RPMI7951 (cell line): ENCODE data around the gene RPS6KA5. TPM values are rescaled to one million over a fixed set of nuclear protein-coding genes. Genes with fewer than 3 reads are reported as not detected.
"Not testable (repeated sequence)": the region's sequence is repeated elsewhere in the genome, so short reads cannot be mapped to it uniquely, and the experiment has no call there.

Source experiments
- DNase-seq: peaks from one replicate; pipeline ENCODE4 v3.0.0-alpha.2; 2012; ENCODE audit warnings: low read depth
- total RNA-seq: library from RNA; depleted of rRNA; stranded (reverse); fragments of >200 nt; shearing (Covaris generic); gene quantifications from 2 replicates; pipeline ENCODE4 v1.2.3, GENCODE V29; 2014

RPS6KA5 gene
- total RNA-seq, 1 experiment from 2014 or later: 2.3 TPM

DNA sequence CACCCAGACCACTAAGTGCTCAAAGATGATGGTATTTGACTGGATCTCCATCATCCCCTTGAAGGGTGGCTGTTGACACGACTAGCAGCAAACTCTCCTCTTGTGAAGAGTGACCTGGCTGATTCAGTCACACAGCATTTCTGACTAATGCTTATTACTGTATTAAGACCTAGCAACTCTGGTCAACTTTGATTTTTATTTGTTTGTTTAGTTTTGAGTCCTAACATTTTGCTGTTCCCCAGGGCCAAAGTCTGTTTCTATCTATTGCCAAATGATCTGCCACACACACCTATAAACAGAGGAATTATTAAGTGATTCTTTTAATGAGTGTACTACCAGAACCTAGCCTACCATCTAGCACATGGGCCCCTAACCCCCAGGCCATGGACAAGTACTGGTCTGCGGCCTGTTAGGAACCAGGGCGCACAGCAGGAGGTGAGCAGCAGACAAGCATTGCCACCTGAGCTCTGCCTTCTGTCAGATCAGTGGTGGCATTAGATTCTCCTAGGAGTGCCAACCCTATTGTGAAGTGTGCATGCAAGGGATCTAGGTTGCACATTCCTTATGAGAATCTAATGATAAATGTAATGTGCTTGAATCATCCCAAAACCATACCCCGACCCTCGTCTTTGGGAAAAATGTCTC is 120.0 kb downstream of the RPS6KA5 start:
- DNase-seq: no peak

DNA sequence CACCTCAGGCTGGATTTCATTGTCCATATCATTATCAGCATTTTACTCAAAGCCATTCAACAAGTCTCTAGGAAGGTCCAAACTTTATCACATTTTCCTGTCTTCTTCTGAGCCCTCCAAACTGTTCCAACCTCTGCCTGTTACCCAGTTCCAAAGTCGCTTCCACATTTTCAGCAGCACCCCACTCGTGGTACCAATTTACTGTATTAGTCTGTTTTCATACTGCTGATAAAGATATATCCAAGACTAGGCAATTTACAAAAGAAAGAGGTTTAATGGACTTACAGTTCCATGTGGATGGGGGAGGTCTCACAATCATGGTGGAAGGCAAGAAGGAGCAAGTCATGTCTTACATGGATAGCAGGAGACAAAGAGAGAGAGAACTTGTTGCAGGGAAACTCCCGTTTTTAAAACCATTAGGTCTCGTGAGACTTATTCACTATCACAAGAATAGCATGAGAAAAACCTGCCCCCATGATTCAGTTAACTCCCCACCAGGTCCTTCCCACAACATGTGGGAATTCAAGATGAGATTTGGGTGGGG is 121.1 kb downstream of the RPS6KA5 start:
- not testable (repeated sequence) for DNase-seq

DNA sequence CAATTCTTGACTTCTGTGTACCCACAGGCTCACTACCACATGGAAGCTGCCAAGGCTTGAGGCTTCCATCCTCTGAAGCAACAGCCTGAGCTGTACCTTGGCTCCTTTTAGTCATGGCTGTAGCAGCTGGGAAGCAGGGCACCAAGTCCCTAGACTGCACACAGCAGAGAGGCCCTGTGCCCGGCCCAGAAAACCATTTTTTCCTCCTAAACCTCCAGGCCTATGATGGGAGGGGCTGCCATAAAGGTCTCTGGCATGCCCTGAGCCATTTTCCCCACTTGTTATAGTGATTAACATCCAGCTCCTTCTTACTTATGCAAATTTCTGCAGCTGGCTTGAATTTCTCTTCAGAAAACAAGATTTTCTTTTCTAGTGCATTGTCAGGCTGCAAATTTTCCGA is 121.8 kb downstream of the RPS6KA5 start:
- DNase-seq: no peak

DNA sequence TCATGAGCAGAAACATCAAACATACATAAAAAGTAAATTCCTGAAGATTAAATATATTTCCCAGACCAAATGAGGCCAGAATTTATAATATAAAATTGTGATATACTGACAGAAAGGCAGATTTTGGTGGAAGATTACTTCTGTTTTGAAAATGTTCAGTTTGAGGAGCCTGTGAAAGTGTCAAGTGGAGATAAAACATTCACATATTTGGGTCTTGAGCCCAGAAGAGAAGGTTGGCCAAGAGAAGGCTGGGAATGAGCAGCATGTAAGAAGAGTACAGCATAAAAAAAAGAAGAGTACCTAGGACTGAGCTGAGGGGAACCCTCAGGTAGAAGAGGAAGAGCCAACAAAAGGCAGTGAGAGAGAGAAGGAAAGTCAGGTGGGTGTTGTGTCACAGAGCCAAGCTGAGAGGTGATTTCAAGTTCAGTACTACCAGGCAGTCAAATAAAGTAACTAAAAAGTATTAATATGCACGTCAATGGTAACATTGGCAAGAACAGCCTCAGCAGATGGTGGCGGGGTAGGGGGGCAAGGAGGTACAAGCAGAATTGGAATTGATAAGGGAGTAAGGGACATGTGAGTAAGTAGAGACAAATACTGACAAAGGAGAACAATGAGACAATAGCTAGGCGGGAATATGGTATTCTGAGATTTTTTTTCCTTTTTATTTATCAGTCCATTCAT is 123.5 kb downstream of the RPS6KA5 start:
- no peak for DNase-seq

DNA sequence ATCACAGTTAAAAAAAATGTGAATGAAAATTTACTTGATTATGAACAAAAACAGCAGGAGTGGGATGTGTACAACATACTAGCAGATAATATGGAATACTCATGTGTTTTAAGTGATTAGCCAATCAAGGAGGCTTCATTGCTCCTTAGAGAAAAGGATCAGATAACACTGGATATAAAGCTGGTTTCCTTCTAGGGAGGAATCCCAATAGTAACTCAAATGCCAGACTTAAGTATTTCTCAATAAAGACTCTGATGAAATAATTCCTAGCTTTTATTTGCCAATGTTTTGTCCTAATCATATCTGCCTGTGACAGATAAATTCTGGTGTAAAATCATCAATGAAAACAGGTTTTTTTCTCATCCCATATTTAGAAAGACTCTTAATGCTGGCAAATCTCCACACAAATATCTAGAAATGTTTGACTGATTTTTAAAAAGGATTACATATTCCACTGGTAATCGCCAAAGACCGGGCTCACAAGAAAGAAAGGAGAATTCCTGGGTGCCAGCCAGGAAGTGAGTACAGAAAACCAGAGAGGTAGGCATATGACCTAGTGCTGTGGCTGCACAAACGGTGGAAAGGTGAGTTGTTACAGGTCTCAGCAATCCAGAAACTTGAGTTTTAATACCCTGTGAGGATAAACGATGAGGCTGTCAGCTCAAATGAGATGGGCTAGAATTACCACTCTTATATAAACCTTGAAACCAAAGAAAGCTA is 135.7 kb downstream of the RPS6KA5 start:
- no peak for DNase-seq

DNA sequence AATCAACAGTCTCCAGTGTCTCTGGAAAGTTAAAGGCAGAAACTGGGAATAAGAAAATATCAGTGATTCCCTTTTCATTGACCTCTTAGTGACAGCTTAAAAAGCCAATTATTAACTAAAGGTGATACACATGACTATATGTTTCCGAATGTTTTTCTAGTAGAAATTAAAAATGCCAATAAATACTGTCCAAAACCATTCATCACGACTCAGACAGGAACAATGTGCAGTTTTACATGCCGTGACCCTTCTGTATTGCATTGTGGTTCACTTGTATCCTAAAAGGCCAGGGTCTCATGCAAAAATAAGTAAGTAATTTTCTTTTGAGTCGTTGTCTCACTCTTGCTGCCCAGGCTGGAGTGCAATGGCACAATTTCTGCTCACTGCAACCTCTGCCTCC is 138.3 kb downstream of the RPS6KA5 start:
- DNase-seq: no peak

DNA sequence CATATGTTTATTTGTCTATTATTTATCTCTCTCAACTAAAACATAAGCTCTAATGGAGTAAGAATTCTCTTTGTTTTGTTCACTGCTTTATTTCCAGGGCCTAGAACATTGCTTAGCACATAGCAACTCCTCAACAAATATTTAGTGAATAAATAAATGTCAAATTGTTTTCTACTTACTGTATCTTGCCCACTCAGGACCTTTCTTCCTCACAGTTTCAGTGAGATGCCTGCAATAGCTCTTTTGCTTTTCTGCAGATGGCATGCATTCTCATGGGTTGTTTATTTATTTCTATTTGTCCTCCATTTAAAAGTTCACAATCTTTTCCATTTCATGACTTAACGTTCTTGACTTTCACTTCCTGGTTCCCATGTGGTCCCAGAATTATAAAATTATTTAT is 149.3 kb downstream of the RPS6KA5 start:
- no peak for DNase-seq

DNA sequence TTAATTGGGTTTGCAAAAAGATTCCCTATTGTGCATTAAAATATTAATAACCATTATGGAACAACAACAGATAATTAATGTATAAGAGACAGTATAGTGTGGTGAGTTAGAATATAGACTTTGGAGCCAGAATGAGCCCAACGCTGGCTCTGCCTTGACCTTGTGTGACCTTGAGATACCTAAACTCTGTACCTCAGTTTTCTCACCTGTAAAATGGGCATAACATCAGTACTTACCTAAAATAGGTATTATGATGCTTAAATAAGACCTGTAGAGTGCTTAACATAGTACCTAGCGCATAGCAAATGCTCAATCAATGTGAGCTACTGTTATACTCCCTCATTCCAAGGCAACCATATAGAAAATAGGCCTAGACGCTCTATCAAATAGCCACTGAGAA is 153.3 kb downstream of the RPS6KA5 start:
- DNase-seq: no peak

DNA sequence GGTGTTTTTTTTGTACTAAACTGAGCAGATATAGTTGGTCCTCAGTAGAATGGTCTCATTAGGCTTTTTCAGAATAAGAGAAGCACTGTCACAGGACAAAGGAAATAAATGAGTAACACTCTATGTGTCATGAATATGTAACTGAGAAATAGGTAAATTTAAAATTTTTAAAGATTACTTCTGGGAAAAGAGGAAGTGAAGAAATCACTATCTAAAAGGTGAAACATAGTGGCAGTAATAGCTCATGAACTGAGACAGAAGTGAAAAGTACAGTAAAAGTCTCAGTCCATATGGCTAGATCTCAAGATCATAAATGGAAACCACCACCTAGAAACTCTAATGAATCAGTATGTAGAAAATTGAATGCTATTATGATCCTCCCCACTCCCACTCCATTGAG is 154.9 kb downstream of the RPS6KA5 start:
- no peak for DNase-seq

DNA sequence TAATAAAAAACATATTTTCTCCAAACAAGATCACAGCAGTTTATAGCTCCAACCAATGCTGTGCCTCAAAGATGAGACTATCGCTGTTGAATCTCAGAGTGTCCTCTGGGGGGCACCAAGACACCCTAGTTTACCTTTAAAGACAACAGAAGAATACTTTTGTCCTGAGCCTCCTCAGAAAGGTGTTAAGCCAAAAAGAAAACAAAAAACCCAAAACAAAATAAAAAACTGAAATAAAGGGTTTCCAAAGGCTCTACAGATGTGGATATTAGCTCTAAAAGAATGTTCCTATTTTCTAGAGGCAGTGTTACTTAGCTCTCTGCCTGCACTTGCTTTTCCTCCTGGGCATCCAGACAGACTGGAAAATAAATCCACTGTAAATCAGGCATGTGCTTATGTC is 157.3 kb downstream of the RPS6KA5 start:
- peak; percentile 52 for DNase-seq

DNA sequence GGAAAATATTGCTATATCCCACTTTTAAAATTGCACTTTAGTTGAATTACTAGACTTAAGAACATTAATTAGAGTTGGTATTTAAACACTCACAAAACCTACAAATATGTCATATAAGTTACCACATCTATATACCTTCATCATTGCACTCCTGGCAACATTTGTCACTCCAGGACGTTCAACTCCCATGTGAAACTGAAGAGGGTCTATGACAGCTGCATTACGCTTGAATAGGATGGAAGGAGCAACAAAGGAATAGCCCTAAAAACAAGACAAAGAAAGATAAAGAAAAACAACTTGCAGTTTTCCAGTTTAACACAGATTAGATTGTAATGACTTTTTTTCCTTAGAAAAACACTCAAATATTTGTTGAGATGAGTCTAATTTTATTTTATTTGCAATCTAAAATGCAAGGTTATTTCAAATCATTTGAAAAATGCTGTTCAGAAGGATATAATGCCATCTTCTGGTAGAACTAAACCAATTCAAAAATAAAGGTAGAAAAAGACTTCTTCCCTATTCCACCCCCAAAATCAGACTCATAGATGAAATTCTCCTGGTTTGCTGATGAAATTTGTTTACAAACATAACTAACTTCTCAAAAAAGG is 159.9 kb downstream of the RPS6KA5 start:
- DNase-seq: no peak

DNA sequence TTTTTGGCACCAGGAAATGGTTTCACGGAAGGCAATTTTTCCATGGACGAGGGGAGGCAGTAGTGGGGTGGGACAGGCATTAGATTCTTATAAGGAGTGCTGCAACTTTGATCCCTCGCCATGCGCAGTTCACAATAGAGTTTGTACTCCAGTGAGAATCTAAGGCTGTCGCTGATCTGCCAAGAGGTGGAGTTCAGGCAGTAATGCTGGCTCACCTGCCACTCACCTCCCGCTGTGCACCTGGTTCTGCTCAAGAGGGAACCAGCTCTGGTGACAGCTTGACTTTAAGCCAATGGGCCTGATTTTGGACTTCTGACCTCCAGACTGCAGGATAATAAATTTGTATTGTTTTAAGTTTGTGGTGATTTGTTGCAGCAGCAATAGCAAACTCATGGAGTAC is 163.4 kb downstream of the RPS6KA5 start:
- DNase-seq: no peak

DNA sequence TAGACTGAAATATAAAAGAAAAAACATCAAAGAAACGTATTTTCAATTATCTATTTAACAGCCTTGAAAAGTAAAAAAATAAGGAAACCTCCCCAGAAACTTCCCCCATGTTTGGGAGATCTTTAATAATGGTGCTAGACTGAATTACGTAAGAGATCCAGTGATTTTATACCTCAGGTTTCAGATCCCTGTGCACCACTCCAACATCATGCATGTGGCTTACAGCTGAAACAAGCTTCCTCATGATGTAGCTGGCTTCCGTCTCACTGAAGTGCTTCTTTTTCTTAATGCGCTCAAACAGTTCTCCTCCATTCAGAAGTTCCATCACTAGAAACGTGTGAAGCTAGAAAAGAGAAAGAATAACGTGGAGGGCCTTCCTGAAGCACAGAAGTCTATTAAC is 166.2 kb downstream of the RPS6KA5 start:
- no peak for DNase-seq

DNA sequence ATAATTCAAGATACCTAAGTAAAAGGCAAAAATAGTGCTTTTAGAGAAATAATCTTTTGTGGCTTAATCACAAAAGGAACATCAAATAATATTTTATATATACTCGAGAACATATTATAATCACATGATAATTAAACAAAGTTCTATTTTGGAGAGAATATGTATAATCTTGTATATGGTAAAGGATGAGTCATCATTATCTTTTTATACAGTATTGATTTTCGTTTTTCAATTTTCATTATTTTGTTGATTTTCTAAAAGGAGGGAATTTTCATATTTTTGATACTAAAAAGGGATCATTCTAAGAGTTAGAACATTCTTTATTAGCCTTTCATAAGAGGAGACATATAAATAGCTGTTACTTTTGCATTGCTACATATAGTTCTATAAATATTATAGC is 166.9 kb downstream of the RPS6KA5 start:
- no peak for DNase-seq

DNA sequence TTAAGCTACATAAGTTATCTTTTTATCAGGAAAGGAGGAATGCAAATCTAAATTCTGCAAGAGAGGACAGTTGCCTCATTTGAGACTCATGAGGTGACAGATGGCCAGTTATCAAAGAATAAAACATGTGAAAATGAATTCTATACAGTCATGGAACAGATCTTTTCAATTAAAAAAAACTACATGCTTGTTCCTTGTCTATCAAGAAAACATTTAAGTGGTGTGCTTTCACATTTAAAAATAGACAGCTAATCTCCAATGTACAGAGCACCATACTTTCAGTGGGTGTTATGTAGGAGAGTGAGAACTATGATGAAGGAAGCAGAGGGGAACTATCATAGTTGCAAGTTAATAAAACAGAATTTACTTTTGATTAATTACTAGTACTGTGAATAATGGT is 167.5 kb downstream of the RPS6KA5 start:
- DNase-seq: no peak

DNA sequence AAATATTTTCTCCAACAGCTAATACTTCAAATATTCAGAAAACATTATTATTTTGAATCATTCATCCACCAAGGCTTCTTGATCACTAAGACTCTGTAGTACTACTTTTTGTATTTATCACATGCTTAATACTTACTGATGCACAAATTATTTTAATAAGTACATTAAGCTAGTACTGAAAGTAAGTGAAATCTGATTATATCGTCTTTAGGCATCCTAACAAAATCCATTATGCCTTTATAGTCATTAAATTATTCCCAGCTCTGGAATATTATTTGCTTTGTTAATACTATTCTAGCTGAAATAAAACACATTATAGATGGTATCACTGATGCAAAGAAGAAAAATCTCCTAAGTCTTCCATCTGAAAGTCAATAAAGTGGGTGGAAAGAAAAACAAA is 169.1 kb downstream of the RPS6KA5 start:
- no peak for DNase-seq

DNA sequence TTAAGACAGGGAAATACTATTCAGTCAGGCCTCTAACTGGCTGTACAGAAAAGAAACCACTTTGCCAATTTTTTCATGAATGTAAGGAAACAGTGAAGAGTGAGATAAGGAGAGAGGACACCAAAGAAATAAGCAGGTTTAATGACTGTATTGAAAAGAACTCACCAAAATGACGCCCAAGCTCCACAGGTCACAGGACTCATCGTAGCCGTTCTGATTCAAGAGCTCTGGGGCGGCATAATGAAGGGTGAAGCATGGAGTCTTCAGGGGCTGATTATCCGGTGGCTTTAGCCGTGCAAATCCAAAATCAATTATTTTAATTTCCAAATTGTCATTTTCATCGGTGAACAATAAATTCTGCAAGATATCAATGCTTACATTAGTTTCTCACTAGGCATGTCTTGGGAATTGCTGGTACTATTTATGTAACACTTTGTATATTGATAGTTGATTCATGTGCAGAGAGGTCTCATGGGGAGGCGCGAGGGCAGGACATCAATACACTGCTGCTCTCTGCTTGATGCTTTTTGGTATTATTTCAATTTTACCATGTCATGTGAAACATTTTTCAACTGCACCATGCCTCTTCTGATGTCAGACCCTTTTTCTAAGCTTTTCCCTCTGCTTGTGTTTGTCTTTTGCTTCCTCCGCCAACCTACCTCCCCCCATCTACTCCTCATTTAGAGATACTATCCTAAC is 170.0 kb downstream of the RPS6KA5 start:
- no peak for DNase-seq

DNA sequence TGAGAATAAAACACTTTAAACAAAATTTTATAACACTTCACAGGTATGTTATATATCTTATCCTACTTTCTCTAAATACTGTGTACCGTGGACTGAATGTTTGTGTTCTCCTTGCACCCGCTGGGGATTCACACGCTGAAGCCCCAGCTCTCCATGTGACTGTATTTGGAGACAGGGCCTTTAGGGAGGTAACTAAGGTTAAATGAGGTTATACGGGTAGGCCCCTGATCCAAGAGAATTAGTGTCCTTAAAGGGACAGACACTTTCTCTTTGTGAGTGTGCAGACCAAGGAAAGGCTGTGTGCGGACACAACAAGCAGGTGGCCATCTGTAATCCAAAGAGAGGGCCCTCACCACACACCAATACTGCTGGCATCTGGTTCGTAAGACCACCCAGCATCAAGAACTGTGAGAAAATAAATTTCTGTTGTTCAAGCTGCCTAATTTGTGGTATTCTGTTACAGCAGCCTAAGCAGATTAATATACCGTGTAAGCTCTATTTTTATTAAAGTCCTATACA is 174.1 kb downstream of the RPS6KA5 start:
- DNase-seq: no peak

DNA sequence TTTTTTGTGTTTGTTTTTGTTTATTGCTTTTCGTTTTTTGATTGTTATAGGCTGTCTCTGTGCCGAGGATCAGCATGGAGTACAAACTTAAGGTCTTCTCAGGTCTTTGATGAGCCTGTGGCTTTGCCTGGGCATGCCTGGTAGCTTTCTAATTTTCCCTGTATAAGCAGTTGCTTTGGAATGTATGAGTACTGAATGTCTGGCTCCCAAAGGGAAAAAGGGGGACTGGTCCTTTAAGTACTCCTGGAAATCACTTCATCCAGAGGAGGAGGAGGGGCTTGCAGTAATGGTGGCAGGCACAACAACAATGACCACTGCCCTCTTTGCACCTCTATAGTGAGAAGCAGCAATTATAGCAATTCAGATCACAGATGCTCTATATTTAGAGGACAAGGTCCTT is 176.7 kb downstream of the RPS6KA5 start:
- DNase-seq: no peak

DNA sequence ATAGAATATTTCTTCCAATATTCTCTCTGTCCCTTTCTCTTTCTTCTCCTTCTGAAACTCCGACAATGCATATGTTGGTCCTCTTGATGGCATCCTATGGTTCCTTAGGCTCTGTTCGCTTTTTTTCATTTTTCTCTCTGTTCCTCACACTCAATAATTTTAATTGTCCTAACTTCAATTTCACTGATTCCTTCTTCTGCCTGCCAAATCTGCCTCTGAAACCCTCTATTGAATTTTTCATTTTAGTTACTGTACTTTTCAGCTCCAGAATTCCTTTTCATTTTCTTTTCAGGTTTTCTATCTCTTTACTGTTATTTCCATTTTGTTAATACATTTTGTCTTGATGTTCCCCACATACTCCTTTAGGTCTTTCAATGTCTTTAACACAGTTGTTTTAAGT is 177.2 kb downstream of the RPS6KA5 start:
- DNase-seq: no peak

DNA sequence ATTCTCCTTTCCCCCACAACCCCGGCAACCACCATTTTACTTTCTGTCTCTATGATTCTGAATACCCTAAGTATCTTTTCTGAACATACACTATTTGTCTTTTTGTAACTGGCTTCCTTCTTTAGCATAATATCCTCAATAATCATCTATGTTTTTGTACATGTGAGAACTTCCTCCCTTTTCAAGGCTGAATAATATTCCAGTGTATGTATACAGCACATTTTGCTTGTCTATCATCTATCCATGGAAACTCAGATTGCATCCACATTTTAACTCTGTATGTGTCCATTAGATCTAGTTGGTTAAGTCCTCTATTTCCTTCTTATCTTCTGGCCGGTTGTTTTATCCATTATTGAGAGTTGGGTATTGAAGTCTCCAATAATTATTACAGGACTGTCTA is 180.2 kb downstream of the RPS6KA5 start:
- DNase-seq: no peak

DNA sequence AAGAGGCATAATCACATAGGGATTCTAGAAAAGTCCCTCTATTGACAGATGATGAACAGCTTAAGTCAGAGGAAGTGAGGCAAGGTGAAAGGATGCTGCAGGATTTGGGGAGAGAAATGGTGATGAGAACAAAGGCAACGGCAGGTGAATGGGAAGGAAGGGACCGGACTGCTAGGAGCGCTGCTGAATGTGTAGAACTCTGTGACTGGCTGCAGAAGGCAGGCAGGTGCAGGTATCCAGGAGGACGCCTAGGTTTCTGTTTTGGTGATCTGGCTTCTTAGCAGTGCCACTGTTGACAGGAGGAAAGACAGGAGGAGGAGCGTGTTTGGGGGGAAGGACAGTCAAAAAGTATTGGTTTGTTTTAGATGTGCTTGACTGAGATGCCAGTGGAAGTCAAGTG is 185.8 kb downstream of the RPS6KA5 start:
- no peak for DNase-seq
